AG10803 (cell line): ENCODE results near the gene MPPED1.

ENCODE experiments used
- DNase-seq: peaks from one replicate; pipeline ENCODE4 v3.0.0; 2010; ENCODE audit warnings: low read depth
- H3K4me3 ChIP-seq: 2 replicates; pipeline ENCODE4 v1.5.1; 2011; ENCODE audit warnings: mild to moderate bottlenecking, low read length, control low read depth
- CTCF ChIP-seq: conservative IDR thresholded peaks from 2 replicates; pipeline ENCODE4 v1.5.1; 2011; ENCODE audit warnings: mild to moderate bottlenecking, low read length, control low read depth, inconsistent platforms

The MPPED1 gene

GRCh38 chr22:43541462-43542407 lies 129.9 kb downstream of the MPPED1 start:
- no peak for DNase-seq
- no peak overlapping the region for H3K4me3 ChIP-seq
- TF ChIP-seq CTCF: no peak

GRCh38 chr22:43542681-43543521 lies 131.1 kb downstream of the MPPED1 start:
- no peak for TF ChIP-seq CTCF
- no peak overlapping the region for H3K4me3 ChIP-seq
- no peak for DNase-seq

DNA sequence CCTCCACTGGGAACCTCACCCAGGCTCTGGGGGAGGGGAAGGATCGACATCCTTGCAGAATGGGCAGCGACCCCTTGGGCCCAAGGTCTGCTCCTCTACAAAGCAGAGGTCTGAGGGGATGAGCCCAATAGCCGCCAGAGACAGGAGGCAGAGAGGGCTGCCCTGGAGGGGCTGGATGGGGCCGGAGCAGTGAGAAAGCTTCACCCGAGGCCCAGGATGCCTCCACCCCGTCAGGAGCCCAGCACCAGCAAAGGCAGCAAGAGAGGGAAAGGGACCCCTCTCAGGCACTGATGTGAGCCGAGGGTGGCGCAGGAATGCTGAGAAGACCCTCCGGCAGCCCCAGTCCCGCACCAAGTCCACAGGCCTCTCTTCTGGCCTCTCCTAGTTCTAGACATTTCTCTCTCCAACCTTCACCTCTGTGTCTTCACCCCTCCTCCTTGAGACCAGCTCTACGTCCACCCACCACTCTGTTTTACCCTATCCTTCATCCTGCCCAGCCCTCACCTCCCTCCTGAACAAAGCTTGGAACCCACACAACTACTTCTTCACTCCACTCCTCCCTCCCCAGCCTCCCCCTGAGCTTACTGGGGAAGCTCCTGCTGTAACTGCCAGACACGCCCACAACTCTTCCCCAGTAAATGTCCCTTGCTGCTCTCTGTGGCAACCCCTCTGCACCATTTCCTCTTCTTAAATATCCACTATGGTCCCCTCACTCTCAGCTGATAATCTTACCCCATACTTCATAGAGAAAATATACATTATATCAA lies 131.9 kb downstream of the MPPED1 start:
- H3K4me3 ChIP-seq: no peak overlapping the region
- no peak for TF ChIP-seq CTCF
- no peak for DNase-seq

GRCh38 chr22:43544289-43544673 lies 132.5 kb downstream of the MPPED1 start:
- no peak overlapping the region for H3K4me3 ChIP-seq
- TF ChIP-seq CTCF: no peak
- no peak for DNase-seq

GRCh38 chr22:43546186-43546585 lies 134.4 kb downstream of the MPPED1 start:
- H3K4me3 ChIP-seq: no peak overlapping the region
- TF ChIP-seq CTCF: no peak
- no peak for DNase-seq

DNA sequence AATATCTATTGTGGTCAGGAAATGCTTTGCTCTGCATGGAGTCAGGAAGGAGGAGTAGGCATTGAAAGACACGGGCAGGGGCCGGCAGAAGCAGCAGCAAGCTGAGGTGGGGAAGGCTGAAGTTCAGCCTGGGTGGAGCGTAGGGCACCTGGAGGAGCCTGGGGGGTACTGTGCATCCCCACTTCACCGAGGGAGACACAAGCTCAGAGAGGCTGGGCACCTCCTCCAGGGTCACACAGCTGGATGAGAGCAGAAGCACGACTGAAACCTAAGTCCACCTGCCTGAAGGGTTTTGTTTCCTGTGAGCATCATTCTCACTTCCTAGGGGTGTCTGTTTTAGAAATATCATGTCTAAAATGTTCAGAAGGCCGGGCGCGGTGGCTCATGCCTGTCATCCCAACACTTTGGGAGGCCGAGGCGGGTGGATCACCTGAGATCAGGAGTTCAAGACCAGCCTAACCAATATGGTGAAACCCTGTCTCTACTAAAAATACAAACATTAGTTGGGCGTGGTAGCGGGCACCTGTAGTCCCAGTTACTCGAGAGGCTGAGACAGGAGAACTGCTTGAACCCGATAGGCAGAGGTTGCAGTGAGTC lies 138.3 kb downstream of the MPPED1 start:
- H3K4me3 ChIP-seq: no peak overlapping the region
- DNase-seq: no peak
- TF ChIP-seq CTCF: no peak
